ENCODE results near the gene ANKRD6.

DNA sequence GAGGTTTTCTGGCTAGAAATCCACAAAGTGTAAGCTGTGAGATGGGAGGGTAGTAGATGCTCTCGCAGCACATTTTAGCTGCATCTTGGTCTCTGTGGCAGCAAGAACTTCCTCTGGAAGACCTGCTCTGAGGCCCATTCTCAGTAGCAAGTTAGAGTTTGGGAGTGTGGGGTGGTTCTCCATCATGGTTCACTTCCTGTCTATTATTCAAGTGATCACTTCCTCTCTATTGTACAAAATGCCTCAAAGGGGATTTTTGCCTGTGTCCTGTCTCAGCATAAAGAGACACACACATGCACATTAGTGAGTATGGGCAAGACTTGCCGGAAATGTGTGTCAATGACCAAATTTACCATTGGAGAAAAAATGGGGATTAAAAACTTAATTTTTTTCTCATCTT lies 163.1 kb downstream of the ANKRD6 start:
- TF ChIP-seq, protein P1, sequence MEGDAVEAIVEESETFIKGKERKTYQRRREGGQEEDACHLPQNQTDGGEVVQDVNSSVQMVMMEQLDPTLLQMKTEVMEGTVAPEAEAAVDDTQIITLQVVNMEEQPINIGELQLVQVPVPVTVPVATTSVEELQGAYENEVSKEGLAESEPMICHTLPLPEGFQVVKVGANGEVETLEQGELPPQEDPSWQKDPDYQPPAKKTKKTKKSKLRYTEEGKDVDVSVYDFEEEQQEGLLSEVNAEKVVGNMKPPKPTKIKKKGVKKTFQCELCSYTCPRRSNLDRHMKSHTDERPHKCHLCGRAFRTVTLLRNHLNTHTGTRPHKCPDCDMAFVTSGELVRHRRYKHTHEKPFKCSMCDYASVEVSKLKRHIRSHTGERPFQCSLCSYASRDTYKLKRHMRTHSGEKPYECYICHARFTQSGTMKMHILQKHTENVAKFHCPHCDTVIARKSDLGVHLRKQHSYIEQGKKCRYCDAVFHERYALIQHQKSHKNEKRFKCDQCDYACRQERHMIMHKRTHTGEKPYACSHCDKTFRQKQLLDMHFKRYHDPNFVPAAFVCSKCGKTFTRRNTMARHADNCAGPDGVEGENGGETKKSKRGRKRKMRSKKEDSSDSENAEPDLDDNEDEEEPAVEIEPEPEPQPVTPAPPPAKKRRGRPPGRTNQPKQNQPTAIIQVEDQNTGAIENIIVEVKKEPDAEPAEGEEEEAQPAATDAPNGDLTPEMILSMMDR (conservative IDR thresholded peaks at IDR 0.05; ENCODE audit: low read depth, low read length), result no peak
- TF ChIP-seq EZH2phosphoT487 (IDR thresholded peaks at IDR 0.05; ENCODE audit: borderline replicate concordance, low read length), result no peak

All from PC-3 (cell line).